ENCODE results near the gene HOXC9. TPM values are rescaled to one million over a fixed set of nuclear protein-coding genes. Genes with fewer than 3 reads are reported as not detected.

The HOXC9 gene
- total RNA-seq, 1 donor from 2014 or later, result not detected

DNA sequence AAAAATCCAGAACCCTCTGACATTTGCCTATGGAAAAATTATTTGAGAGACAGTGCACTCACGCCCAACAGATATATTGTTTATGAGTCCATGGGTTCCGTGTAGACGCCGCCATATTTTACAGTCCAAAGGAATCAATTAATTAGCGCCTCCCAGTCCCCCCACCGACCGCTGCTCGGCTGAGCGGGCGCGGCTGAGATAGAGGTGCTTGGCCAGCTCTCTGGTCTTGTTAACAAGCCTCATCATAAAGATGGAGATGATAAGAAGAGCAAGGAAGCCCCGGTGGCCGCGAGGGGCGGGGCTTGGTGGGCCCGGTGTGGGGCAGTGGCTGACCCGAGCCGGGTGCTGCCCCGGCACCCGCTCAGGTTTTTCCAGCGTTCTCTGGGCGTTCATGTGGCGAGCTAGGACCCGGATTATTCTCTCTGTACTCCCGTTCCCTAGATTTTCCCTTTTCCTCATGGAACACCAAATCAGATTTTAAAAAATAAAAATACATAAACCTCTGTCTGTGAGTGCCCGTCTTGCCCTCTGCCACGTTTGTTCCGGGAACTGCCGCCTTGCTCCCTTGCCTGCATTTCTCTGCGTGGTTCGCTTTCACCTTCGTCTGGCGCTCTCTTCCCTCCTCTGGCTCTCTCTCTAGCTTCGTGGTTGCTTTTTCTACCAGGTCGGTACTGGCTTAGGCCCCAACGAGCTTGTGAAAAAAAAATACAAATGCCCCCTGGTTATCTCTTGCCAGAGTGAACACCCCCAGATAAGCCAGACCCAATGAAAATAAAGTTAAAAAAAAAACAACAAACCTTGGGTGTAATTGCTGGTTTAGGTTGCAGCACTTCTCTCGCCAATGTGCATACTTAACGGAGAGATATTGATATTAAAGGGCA lies 36.3 kb upstream of the HOXC9 start:
- Histone ChIP-seq H3K9me3 (no peaks in the 10 kb centered on the region), H3K4me1 (no peaks in the 10 kb centered on the region), H3K4me3 (no peak overlapping the region), H3K27me3 (peaks cover 12% of the 10 kb centered on the region), H3K27ac (no peak overlapping the region), H3K36me3 (no peaks in the 10 kb centered on the region)
- intact Hi-C loops (cut with DNase I), result no loop called here
- TF ChIP-seq POLR2A (IDR thresholded peaks at IDR 0.05) (no peak), POLR2AphosphoS5 (IDR thresholded peaks at IDR 0.05; ENCODE audit: insufficient read depth in 1 of 2, low read depth in 1 of 2) (no peak)
- no peak for DNase-seq (ENCODE audit: extremely low spot score in 2 of 2)

DNA sequence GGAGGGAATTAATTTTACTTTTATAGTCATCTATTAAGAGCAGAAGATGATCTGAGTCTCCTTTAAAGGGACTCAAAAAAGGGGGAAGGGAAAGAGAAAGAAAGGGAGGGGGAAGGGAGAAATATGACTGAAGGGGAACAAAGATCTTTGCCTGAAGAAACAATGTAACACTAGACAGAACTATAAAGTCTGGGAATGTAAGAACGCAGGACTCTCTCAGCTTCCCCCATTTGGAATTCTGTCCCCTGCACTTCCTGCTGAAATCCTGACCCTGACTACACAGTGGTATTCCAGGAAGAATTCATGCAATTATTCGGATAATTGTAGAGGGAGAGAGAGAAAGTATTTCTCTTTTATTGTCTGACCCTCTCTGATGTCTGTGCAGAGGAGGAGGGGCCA lies 35.6 kb upstream of the HOXC9 start:
- H3K36me3 ChIP-seq, result no peaks in the 10 kb centered on the region
- no peak for TF ChIP-seq POLR2A (IDR thresholded peaks at IDR 0.05)
- TF ChIP-seq, protein P1, sequence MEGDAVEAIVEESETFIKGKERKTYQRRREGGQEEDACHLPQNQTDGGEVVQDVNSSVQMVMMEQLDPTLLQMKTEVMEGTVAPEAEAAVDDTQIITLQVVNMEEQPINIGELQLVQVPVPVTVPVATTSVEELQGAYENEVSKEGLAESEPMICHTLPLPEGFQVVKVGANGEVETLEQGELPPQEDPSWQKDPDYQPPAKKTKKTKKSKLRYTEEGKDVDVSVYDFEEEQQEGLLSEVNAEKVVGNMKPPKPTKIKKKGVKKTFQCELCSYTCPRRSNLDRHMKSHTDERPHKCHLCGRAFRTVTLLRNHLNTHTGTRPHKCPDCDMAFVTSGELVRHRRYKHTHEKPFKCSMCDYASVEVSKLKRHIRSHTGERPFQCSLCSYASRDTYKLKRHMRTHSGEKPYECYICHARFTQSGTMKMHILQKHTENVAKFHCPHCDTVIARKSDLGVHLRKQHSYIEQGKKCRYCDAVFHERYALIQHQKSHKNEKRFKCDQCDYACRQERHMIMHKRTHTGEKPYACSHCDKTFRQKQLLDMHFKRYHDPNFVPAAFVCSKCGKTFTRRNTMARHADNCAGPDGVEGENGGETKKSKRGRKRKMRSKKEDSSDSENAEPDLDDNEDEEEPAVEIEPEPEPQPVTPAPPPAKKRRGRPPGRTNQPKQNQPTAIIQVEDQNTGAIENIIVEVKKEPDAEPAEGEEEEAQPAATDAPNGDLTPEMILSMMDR (IDR thresholded peaks at IDR 0.05), result no peak
- TF ChIP-seq POLR2AphosphoS5 (IDR thresholded peaks at IDR 0.05; ENCODE audit: insufficient read depth in 1 of 2, low read depth in 1 of 2), result no peak
- no peak for DNase-seq (ENCODE audit: extremely low spot score in 2 of 2)
- no peak overlapping the region for H3K27ac ChIP-seq
- no peak overlapping the region for H3K4me3 ChIP-seq
- no peaks in the 10 kb centered on the region for H3K9me3 ChIP-seq
- peaks cover 12% of the 10 kb centered on the region for H3K27me3 ChIP-seq
- intact Hi-C loops (cut with DNase I), result no loop called here
- no peaks in the 10 kb centered on the region for H3K4me1 ChIP-seq

DNA sequence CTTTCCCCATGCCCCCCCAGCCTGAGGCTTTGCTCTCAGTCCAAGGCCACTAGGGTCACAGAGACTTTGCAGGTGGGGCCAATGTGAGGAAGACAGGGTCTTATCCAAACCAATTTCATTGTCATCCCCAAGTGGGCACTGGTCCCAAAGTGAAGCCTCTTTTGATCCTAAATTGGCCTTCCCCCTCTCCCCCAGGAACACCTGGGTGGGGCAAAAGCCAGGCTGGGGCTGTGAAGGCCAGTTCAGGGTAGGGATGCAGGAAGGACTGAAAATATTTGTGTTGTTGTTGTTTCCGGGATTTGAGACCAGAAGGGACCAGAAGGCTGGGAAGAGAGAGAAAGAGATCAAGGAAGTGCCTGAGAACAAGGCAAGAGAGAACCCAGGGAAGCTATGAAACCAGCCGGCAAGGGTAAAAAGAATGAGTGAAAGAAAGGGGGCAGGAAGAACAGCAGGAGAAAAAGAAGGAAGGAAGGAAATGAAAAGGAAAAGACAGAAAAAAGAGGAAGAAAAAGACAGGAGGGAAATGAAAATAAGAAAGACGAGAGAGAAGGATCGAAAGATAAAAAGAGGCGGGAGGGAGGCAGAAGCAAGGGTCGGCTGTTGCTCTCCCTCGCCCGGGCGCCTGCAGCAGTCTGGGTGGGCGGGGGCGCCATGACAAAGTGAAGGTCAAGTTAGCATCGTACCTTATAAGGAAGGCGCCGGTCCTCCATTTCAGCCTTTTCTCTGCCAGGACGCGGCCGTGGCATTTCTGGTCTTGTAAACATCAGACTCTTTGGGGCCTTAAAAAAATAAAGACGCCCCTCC lies 34.5 kb upstream of the HOXC9 start:
- H3K27ac ChIP-seq, result no peak overlapping the region
- peaks cover 11% of the 10 kb centered on the region for H3K27me3 ChIP-seq
- no peaks in the 10 kb centered on the region for H3K4me1 ChIP-seq
- H3K9me3 ChIP-seq, result no peaks in the 10 kb centered on the region
- no peak for DNase-seq (ENCODE audit: extremely low spot score in 2 of 2)
- intact Hi-C loops (cut with DNase I), result no loop called here
- H3K4me3 ChIP-seq, result peak overlapping the region; percentile 6 to 19
- no peaks in the 10 kb centered on the region for H3K36me3 ChIP-seq
- TF ChIP-seq, protein P1 (IDR thresholded peaks at IDR 0.05), result no peak
- TF ChIP-seq POLR2A (IDR thresholded peaks at IDR 0.05), result no peak
- no peak for TF ChIP-seq POLR2AphosphoS5 (IDR thresholded peaks at IDR 0.05; ENCODE audit: insufficient read depth in 1 of 2, low read depth in 1 of 2)

DNA sequence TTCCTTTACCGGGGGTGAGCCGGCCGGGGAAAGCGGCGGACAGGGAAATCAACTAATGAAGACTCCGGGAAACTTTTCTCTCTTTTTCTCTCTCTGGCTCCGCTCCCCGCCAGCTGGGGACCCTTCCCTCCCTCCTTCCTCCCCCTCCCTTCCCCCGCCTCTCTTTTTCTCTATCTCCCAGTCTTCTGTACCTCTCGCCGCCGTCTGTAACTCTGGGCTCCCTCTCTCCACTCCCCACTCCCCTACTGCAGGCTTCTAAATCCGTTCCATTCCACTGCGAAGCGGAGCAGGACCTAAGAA lies 33.9 kb upstream of the HOXC9 start:
- Histone ChIP-seq H3K27ac (no peak overlapping the region), H3K4me3 (peak overlapping the region; percentile 6 to 19)
- TF ChIP-seq POLR2AphosphoS5 (IDR thresholded peaks at IDR 0.05; ENCODE audit: insufficient read depth in 1 of 2, low read depth in 1 of 2), result no peak
- TF ChIP-seq, protein P1 (IDR thresholded peaks at IDR 0.05), result no peak
- TF ChIP-seq POLR2A (IDR thresholded peaks at IDR 0.05), result no peak

DNA sequence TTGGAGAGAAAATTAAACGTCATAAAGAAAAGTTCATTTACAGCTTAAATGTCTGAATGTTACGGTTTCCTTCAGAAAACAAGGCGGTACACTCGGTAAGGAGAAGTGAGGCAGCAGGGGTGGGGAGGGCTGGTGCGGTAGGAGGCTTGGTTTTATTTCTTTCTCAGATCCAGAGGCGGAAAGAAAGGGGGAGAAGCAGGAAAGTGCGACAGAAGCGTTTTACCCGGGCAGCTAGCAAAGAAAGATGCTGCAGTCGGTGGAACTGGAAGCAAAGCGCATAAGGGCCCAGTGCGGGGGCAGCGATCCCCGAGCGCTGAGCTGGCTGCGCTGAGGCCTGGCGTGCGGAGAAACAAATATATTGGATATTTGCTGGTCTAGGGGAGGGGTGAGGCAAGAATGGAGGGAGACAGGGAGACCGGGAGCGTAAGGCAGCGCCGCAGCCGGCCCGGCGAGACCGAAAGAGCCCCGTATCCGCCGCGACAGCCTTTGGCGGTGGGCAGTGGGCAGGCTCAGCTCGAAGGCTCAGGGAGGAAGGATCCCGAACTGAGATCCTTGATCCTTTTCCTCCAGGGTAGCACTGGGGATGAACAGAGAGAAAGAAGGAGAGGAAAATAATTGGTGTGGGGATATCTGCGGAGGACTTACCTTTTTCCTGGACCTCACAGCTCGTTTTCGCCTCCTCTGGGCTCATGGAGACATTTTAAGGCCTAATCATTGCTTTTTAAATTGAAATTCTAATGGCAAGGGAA lies 33.4 kb upstream of the HOXC9 start:
- DNase-seq (ENCODE audit: extremely low spot score in 2 of 2), result no peak
- H3K9me3 ChIP-seq, result no peaks in the 10 kb centered on the region
- TF ChIP-seq POLR2A (IDR thresholded peaks at IDR 0.05), result no peak
- TF ChIP-seq, protein P1 (IDR thresholded peaks at IDR 0.05), result no peak
- TF ChIP-seq POLR2AphosphoS5 (IDR thresholded peaks at IDR 0.05; ENCODE audit: insufficient read depth in 1 of 2, low read depth in 1 of 2), result no peak
- no peaks in the 10 kb centered on the region for H3K36me3 ChIP-seq
- peak overlapping the region; percentile 3 to 6 for H3K4me3 ChIP-seq
- no peaks in the 10 kb centered on the region for H3K4me1 ChIP-seq
- intact Hi-C loops (cut with DNase I), result no loop called here
- peaks cover 6% of the 10 kb centered on the region for H3K27me3 ChIP-seq
- no peak overlapping the region for H3K27ac ChIP-seq

More for the DNA sequence above, 33.9 kb upstream of the HOXC9 start:
- H3K27me3 ChIP-seq, result peaks cover 10% of the 10 kb centered on the region
- H3K9me3 ChIP-seq, result no peaks in the 10 kb centered on the region
- DNase-seq (ENCODE audit: extremely low spot score in 2 of 2), result no peak
- H3K4me1 ChIP-seq, result no peaks in the 10 kb centered on the region
- intact Hi-C loops (cut with DNase I), result no loop called here
- no peaks in the 10 kb centered on the region for H3K36me3 ChIP-seq
